NCI-H82 treated with DMSO at 0.1 percent for 48 hours (cell line): ENCODE data around the gene ZEB2.

Experiments
- DNase-seq: peaks from one replicate; lab custom pipeline; 2025; ENCODE audit not compliant: unreplicated experiment; lab: John Stamatoyannopoulos, UW

The ZEB2 gene

DNA sequence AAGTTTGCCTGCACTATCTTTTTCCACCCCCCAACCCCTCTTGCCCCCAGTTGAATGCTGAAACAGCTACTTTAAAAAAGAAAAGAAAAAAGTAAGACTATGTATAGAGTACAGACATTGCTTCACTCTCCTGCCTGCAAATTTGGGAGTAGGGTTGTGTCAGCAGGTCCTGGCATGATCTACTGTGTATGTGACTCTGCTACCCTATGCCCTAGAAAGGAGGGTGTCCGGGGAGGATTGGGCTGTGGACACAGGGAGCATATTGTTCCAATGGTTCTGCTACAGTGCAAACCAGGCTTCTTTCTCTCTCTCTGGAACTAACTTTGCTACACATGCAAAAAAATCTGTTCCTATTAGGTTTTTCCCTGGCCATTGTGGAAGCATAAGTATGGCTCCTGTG lies 9.9 kb upstream of the ZEB2 start:
- DNase-seq = no peak

GRCh38 chr2:144528108-144528507 lies 8.2 kb upstream of the ZEB2 start:
- no peak for DNase-seq

GRCh38 chr2:144526831-144527230 lies 6.9 kb upstream of the ZEB2 start:
- DNase-seq = no peak

- DNase-seq = peak; percentile 64
Observed at GRCh38 chr2:144524118-144525009, 4.4 kb upstream of the ZEB2 start.

- peak; percentile 54 for DNase-seq
Observed at GRCh38 chr2:144523596-144524117, 3.7 kb upstream of the ZEB2 start.

GRCh38 chr2:144522897-144523595 lies 3.1 kb upstream of the ZEB2 start:
- DNase-seq = peak; percentile 48

DNA sequence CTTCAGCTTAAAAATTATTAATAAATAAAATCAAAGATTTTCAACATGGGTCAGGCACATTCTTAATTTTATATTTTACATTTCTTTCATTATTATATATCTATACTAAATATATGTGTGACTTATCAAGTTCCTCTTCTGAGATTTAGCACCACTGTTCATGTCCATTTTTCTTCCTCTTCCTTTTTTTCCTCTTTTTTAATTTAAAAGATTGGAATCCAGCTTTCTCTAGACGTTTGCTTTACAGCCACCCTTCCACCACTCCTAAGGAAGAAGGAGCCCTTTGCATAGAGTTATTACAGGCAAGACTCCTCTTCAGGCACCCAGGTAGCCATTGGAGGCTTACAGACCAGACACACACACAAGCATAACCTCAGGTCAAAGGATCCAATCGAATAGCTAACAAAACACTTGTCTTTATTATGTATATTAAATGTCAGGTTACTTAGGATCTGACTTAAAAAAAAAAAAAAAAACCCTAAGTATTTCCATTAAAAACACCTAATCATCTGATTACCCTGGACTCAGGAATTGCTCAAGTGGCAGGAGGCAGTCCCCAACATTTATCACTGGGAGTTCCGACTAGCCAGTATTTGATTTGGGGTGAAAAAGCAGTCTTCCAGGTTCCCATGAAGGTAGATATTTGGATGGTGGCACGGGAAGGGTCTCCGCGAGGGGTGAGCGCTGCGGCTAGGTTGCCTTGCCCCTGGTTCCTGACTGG lies 2.4 kb upstream of the ZEB2 start:
- no peak for DNase-seq

DNA sequence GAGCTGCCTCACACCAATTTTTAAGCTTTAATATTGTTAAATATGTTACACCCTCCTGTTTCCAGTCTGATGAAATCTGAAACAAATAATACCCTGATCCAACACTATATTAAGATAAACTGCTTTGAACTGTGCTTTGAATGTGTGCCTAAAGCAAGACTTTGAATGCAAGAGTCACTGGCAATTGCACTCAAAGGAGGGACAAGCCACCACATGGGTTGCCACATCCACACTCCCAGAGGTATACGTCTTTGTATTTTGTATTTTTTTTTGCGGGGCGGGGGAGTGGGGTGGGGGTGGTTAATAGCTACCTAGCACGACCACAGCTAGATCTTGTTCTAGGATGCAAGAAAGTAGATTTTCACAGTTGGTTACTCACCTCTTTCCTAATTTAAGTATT lies 1.8 kb upstream of the ZEB2 start:
- DNase-seq = no peak

DNA sequence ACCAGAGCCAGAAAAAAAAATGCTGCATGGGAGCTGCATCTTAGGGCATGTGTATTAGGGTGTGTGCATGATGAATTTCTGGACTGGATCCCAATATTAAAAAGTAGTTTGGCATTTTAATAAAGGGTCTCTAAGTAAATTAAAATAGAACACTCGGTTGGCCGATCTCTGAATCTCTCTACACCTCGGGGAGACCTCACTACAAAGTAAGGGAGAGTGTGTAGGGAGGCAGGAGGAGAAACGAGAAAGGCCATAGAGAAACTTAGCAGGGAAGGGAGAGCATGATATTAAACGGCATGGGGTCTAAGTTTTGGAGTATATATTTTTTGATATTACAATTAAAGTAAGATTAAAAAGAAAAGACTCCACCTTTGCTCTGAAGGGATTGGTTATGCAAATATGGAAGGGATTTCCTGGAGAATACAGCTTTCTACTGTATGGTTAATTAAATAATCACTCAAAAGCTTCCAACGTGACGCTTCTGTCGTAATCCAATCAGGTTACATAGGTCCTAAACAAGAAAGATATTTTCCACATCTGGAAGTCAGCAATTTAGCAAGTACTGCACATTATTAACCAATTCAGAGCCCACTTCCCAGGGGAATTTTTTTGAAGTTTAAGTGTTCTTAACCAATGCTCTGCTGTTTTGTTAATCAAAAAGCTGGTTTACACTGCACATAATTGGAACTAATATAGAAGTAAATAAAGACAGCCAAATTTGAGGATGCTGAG lies 1.0 kb upstream of the ZEB2 start:
- peak; percentile 69 for DNase-seq

DNA sequence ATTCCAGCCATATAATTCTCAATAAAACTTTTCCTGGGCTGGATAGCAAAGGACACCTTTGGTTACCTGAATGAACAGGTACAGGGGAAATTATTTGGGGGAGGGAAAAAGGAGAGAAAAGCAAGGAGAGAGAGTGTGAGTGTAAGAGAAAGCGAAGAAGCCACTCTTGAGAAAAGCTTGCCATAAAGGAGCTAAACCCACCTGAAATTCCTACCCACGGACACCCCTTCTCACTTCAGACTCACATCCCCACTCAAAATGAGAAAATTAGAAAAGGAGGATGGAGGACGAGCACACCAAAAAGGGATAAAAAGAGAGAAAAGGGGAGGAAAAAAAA lies 354 bp downstream of the ZEB2 start:
- no peak for DNase-seq

GRCh38 chr2:144518748-144519596 lies 947 bp downstream of the ZEB2 start:
- no peak for DNase-seq

- peak; percentile 80 for DNase-seq
Observed at GRCh38 chr2:144517866-144518747, 1.8 kb downstream of the ZEB2 start.

GRCh38 chr2:144516981-144517865 lies 2.7 kb downstream of the ZEB2 start:
- no peak for DNase-seq

DNA sequence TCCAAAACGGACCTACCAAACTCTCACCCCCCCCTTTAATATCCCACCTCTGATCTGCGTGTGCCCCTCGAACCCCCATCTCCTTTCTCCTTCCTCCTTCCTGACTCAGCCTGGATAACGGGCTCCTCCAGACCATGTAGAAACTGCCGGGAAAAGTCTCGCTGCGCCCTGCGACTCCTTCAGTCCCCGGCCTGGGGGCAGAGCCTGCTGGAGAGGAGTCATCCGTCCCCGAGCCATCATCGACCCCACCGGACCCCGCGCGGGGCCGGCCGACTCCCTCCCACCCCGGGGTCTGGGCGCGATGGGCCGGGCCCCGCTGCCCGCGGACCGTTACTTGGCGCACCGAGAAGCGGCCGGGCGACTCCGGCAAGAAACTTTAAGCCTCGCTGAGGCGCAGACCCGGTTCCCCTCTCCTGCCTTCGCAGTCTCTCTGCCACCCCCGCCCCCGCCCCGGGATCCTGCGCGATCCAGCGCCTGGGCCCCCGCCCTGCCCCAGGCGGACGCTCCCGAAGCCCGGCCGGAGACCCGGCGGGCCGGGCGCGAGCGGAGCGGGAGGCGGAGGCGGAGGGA lies 3.4 kb downstream of the ZEB2 start:
- DNase-seq = no peak

DNA sequence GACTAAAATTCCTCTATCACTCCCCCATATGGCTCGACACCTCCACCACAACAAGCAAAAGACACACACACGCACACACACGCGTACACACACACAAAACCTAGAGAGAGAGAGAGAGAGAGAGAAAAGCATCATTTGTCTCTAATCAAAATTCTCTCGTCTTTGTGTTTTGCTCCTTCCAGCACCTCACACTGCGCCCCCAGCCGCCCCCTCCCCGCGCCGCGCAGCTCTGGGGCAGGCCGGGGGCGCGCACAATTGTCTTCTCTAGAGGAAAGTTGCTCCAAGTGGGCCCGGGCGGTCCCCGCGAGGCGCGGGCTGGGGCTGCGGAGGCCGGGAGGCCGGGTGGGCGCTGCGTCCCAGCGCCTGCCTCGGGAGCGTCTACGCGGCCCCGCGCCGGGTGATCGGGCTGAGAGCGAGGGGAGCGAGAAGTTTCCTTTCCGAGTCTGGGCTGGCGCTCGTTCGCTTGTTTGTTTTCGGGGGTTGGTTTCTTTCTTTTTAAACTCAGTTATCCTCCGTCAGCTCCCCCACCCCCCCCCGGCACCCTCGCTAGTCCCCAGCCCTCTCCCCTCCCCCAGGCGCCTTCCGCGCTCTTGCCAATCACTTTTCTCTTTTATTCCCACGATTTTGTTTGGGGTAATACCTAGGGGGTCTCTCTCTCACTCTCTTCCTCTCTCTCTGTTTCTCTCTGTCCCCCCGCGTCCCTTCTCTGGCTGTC lies 4.1 kb downstream of the ZEB2 start:
- DNase-seq = no peak

DNA sequence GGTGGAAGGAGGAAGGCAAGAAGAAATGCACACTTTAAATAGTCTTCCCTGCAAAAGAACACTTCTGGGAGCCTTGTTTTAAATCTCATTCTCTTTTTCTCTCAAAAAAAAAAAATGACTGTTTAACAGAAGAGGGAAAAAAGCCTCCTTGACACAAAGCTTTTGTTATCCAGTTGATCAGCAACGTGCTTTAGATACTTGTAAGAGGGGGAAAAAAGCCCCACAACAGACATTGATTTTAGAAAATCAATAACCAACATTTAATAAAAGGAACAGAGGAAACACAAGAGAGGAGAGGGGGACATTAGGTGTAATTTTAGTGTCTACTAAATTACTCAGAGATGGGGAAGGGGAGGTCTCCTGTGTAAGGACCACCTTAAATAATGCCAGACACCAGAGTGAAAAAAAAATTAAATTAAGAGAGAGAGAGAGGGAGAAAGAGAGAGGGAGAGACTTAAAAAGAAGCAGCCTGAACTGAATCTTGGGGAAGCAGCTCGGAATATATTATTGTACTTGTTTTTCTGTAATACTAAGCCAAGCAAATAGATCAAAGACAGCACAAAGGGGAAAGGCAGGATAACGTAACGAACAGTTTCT lies 4.7 kb downstream of the ZEB2 start:
- no peak for DNase-seq

DNA sequence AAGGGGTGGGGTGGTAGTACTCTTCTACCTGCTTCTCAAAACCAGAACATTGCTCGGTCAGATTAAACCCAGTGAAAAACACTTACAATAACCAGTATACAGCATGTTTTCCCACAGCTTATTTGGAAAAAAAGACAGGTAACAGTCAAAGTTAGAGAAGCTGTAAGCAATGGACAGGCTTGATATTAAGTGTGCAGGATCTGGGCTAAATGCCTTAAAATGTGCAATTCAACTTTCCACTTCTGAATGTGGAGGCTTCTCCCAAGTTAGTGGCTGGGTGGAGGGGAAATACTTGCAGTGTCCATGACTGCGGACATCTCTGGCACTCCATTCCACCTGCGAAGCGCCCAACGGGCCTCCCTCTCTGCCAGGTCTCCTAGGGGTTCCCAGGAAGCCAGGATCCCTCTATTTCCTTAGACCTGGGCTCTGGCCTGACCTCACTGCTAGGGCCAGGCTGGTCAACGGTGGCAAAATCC lies 5.3 kb downstream of the ZEB2 start:
- no peak for DNase-seq
